ENCODE measurements around the gene PTPRG. TPM values are rescaled to one million over a fixed set of nuclear protein-coding genes. Genes with fewer than 3 reads are reported as not detected.

The PTPRG gene
- total RNA-seq, 1 donor = 41.0 TPM

DNA sequence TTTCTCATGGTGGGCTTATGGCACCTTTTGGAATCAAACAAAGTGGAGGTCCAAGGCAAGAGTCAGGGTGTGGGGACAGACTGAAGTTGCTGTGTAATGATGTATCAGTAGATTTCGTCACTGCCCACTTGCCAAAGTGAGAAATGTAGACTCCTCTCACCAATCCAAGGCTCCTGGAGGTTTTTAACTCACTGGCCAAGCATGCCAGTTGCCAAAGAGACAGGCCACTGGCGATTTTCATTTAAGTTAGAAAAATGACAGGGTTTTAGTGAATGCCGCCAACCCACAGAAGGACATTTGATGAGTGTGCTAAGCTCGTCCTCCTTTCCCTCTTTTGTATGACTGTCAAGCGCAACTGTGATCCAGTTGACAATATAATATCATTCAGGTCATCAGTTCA lies 602.8 kb downstream of the PTPRG start:
- DNase-seq (ENCODE audit: low read depth) = no peak
- no peak overlapping the region for H3K4me3 ChIP-seq (ENCODE audit: low read depth, low read length)
- TF ChIP-seq, protein P1, sequence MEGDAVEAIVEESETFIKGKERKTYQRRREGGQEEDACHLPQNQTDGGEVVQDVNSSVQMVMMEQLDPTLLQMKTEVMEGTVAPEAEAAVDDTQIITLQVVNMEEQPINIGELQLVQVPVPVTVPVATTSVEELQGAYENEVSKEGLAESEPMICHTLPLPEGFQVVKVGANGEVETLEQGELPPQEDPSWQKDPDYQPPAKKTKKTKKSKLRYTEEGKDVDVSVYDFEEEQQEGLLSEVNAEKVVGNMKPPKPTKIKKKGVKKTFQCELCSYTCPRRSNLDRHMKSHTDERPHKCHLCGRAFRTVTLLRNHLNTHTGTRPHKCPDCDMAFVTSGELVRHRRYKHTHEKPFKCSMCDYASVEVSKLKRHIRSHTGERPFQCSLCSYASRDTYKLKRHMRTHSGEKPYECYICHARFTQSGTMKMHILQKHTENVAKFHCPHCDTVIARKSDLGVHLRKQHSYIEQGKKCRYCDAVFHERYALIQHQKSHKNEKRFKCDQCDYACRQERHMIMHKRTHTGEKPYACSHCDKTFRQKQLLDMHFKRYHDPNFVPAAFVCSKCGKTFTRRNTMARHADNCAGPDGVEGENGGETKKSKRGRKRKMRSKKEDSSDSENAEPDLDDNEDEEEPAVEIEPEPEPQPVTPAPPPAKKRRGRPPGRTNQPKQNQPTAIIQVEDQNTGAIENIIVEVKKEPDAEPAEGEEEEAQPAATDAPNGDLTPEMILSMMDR (IDR thresholded peaks at IDR 0.05; ENCODE audit: insufficient read depth, low read depth, low read length) = no peak

- TF ChIP-seq, protein P1 (IDR thresholded peaks at IDR 0.05; ENCODE audit: insufficient read depth, low read depth, low read length) = no peak
- no peak for DNase-seq (ENCODE audit: low read depth)
- no peak overlapping the region for H3K4me3 ChIP-seq (ENCODE audit: low read depth, low read length)
These were observed 603.4 kb downstream of the PTPRG start for GRCh38 chr3:62164746-62165145.

GRCh38 chr3:62167566-62168262 lies 606.3 kb downstream of the PTPRG start:
- no peak overlapping the region for H3K4me3 ChIP-seq (ENCODE audit: low read depth, low read length)
- DNase-seq (ENCODE audit: low read depth) = no peak
- TF ChIP-seq, protein P1 (IDR thresholded peaks at IDR 0.05; ENCODE audit: insufficient read depth, low read depth, low read length) = no peak

GRCh38 chr3:62168356-62168755 lies 607.0 kb downstream of the PTPRG start:
- no peak for DNase-seq (ENCODE audit: low read depth)
- no peak overlapping the region for H3K4me3 ChIP-seq (ENCODE audit: low read depth, low read length)
- TF ChIP-seq, protein P1 (IDR thresholded peaks at IDR 0.05; ENCODE audit: insufficient read depth, low read depth, low read length) = no peak

DNA sequence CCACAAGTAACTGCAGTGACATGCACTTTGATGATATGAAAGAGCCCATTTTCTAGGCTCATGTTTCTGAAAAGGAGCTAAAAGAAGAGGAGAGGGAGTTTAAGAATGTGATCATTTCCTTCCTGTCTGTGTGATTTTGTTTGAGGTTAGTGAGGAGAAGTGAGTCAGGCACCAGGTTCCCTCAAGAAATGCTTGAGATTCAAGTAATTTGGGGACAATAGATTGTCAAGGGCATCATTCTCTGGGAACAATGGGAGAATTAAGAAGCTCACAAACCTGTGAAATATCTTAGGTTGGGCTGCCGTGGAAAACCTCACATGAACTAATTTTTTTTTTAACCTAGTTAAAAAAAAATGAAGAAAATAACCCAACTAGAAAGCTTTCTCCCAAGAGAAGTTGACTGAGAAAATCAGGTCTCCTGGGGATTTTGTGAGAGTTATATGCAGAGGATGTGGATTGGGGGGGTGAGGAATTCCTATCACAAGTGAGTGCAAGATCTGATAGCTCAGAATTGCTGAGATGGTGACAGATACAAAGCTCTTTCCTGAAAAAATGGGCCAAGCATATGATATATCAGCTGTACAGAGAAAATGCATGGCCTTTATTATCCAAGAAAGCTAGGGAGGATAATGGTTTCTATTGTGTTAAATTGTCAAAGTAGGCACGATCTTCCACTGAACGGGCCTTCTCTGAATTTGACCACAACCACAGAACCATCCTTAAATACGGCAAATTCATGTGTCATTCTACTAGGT lies 608.7 kb downstream of the PTPRG start:
- no peak for DNase-seq (ENCODE audit: low read depth)
- H3K4me3 ChIP-seq (ENCODE audit: low read depth, low read length) = no peak overlapping the region
- TF ChIP-seq, protein P1 (IDR thresholded peaks at IDR 0.05; ENCODE audit: insufficient read depth, low read depth, low read length) = no peak

DNA sequence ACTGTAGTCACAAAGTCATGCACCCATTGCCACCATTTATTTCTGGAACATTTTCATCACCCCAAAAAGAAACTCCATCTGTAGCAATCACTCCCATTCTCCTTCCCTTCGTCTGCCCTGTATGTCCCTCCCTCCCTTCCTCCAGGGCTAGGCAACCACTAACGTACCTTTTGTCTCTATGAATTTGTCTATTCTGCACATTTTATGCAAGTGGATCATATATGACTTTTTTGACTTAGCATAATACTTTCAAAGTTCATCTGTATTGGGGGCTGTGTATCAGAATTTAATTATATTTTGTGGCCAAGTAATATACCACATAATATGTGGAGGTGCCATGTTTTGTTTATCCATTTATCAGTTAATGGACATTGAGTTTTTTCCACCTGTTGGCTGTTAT lies 610.4 kb downstream of the PTPRG start:
- TF ChIP-seq, protein P1 (IDR thresholded peaks at IDR 0.05; ENCODE audit: insufficient read depth, low read depth, low read length) = no peak
- H3K4me3 ChIP-seq (ENCODE audit: low read depth, low read length) = no peak overlapping the region
- DNase-seq (ENCODE audit: low read depth) = no peak
